Heart right ventricle (tissue), 16 donors: Measurements from ENCODE around the gene GMPPA. TPM values are rescaled to one million over a fixed set of nuclear protein-coding genes. Genes with fewer than 3 reads are reported as not detected.
A peak's percentile ranks its signal among the peaks of the same experiment; 100 is the strongest.

ENCODE experiments used
- ATAC-seq, 8 donors: fragments of 200-7000 bp; cut with Tn5 transposase; one replicate each; pipeline ENCODE4 v1.9.1; 2020; ENCODE audit warnings: mild to moderate bottlenecking in 8 of 8, moderate library complexity in 8 of 8, moderate number of reproducible peaks in 1 of 8
- DNase-seq, 2 donors: peaks; one replicate each; pipeline ENCODE4 v3.0.0-alpha.2; 2020
- H3K27ac ChIP-seq, 10 donors: fragments of 200-600 bp; sonication (generic) in 2 of 10; one replicate each; pipeline versions ENCODE4 v1.5.0 to v1.8.0; 2020 to 2022; ENCODE audit warnings: mild to moderate bottlenecking in 3 of 10
- H3K27me3 ChIP-seq, 7 donors: fragments of 200-600 bp; one replicate each; pipeline ENCODE4 v1.8.0; 2021 to 2022; ENCODE audit warnings: mild to moderate bottlenecking in 2 of 7
- H3K36me3 ChIP-seq, 9 donors: fragments of 200-600 bp; sonication (generic) in 1 of 9; one replicate each; pipeline versions ENCODE4 v1.5.0 to v1.8.0; 2020 to 2022; ENCODE audit warnings: mild to moderate bottlenecking in 2 of 9
- H3K4me1 ChIP-seq, 9 donors: fragments of 200-600 bp; sonication (generic) in 1 of 9; one replicate each; pipeline versions ENCODE4 v1.5.0 to v1.8.0; 2020 to 2022; ENCODE audit warnings: mild to moderate bottlenecking in 4 of 9
- H3K4me3 ChIP-seq, 10 donors: fragments of 200-600 bp; sonication (generic) in 2 of 10; one replicate each; pipeline versions ENCODE4 v1.5.0 to v1.8.0; 2020 to 2022; ENCODE audit warnings: mild to moderate bottlenecking in 7 of 10, moderate library complexity in 2 of 10
- H3K9me3 ChIP-seq, 11 donors: fragments of 200-600 bp in 10 of 11; sonication (generic) in 2 of 11; one replicate each; pipeline versions ENCODE4 v1.5.0 to v1.8.0; 2013 to 2022; ENCODE audit warnings: mild to moderate bottlenecking in 2 of 11, control low read depth in 1 of 11, moderate library complexity in 1 of 11
- CTCF ChIP-seq, 9 donors: fragments of 200-600 bp; sonication (generic) in 2 of 9; IDR thresholded peaks; one replicate each; pipeline versions ENCODE4 v1.5.0 to v1.8.0; 2021 to 2022; ENCODE audit warnings: antibody characterized with exemption in 9 of 9, mild to moderate bottlenecking in 5 of 9, moderate library complexity in 1 of 9
- WGBS, 2 donors: extraction: QIAGEN DNeasy Blood & Tissue Kit; methylation state at CpG; one replicate each; pipeline ENCODE4 v1.1.7; 2013; ENCODE audit warnings: inconsistent platforms in 1 of 2; 5-methylcytosine and 5-hydroxymethylcytosine counted together
- intact Hi-C, 10 donors: fragments of 100-400 bp; cut with DNase I; formaldehyde crosslinking; loops; one replicate each; pipeline versions ENCODE4 v1.11.1 to v1.14.2; 2022
- polyA plus RNA-seq, 2 donors: library from polyadenylated mRNA; stranded (reverse); fragments of 200-250 nt; gene quantifications; one replicate each; pipeline ENCODE4 v1.2.3, GENCODE V29; 2013
- total RNA-seq, 10 donors: library from RNA; stranded (reverse); fragmentation: NEBNext Ultra II Directional in 3 of 10; extraction: Animal tissue kit (Norgen Biotek cat#: 25700) in 3 of 10; gene quantifications; one replicate each; pipeline versions ENCODE4 v1.2.1 to v1.2.4, GENCODE V29; 2021 to 2023
- donor health status: Arrhythmogenic right ventricular cardiomyopathy.
- donor health status: ischemic (EF 13 %, LVEDD 7.1; RV severe dilation, severe dysfunction).
- donor health status: healthy with polysubstance abuse.
- donor health status: DM: no; HTN: yes; CAD: no.
- donor health status: DM: no; HTN: no; CAD: no.
- donor health status: ischemic (EF 25% LVEDD 6.9; RV normal size, moderate dysfunction).
- donor health status: ischemic (EF 25% LVEDD 5.7; RV mildly dilated, moderate dysfunction).
- donor health status: healthy.
- donor health status: DM: yes; HTN: yes; CAD: no.
- donor health status: Ischemic cardiomyopathy.
- donor health status: ischemic (EF 35%, LVEDD 5.7; RV mildly dilated, moderate dysfunction).
- donor health status: nonischemic (EF 11% LVEDD 7.7; RV severe dilation, severe dysfunction).
- donor health status: DM: yes; HTN: yes; CAD: no.
- donor health status: PGD.
- donor health status: ischemic (EF 29% LVEDD 5.4; RV normal size, mild dysfunction).
- donor health status: nonischemic (EF 23%, LVEDD 6.1; RV moderate dilation, normal function).

The GMPPA gene
- total and polyA plus RNA-seq, 12 donors, result 15.8 to 48.6 (median 22.1) TPM

GRCh38 chr2:219506802-219507526 lies 8.3 kb downstream of the GMPPA start:
- peaks cover 0 to 56% (median 31%) of the 10 kb centered on the region in 9 donors for H3K36me3 ChIP-seq
- H3K4me1 ChIP-seq, result peaks cover 0 to 37% (median 20%) of the 10 kb centered on the region in 9 donors
- no peaks in the 10 kb centered on the region for H3K9me3 ChIP-seq
- H3K4me3 ChIP-seq, result no peak overlapping the region
- DNase-seq, result no peak
- no peak overlapping the region for H3K27ac ChIP-seq
- H3K27me3 ChIP-seq, result peaks cover 0 to 33% (median 18%) of the 10 kb centered on the region in 7 donors
- no peak for ATAC-seq
- intact Hi-C loops, result no loop called here
- WGBS, 2 donors, result 76 to 80% methylated on average over 17 of the region's 17 CpGs
- TF ChIP-seq CTCF (IDR thresholded peaks at IDR 0.05), result no peak

- peak in 6 of 8 donors; percentile 22 to 51 (median 32) for ATAC-seq
- intact Hi-C loops, result no loop called here
Measured at GRCh38 chr2:219507581-219508443, 9.1 kb downstream of the GMPPA start.

GRCh38 chr2:219508444-219508734 lies 9.7 kb downstream of the GMPPA start:
- Histone ChIP-seq H3K9me3 (no peaks in the 10 kb centered on the region), H3K36me3 (peaks cover 0 to 42% (median 30%) of the 10 kb centered on the region in 9 donors), H3K27me3 (peaks cover 0 to 47% (median 33%) of the 10 kb centered on the region in 7 donors), H3K4me3 (no peak overlapping the region), H3K27ac (no peak overlapping the region), H3K4me1 (peaks cover 0 to 46% (median 20%) of the 10 kb centered on the region in 9 donors)
- 61 to 62% methylated on average over 4 of the region's 4 CpGs for WGBS, 2 donors
- no peak for TF ChIP-seq CTCF (IDR thresholded peaks at IDR 0.05)
- no peak for ATAC-seq
- no peak for DNase-seq
- intact Hi-C loops, result no loop called here

More at GRCh38 chr2:219507581-219508443, 9.1 kb downstream of the GMPPA start:
- Histone ChIP-seq H3K4me3 (no peak overlapping the region), H3K9me3 (no peaks in the 10 kb centered on the region), H3K36me3 (peaks cover 0 to 47% (median 31%) of the 10 kb centered on the region in 9 donors), H3K27me3 (peaks cover 0 to 42% (median 27%) of the 10 kb centered on the region in 7 donors), H3K4me1 (peaks cover 0 to 45% (median 20%) of the 10 kb centered on the region in 9 donors), H3K27ac (no peak overlapping the region)
- TF ChIP-seq CTCF (IDR thresholded peaks at IDR 0.05), result no peak
- no peak for DNase-seq
- 42 to 51% methylated on average over 8 of the region's 8 CpGs for WGBS, 2 donors

- H3K4me3 ChIP-seq, result peak overlapping the region in 1 of 10 donors; percentile 27
- H3K27me3 ChIP-seq, result peaks cover 0 to 55% (median 41%) of the 10 kb centered on the region in 7 donors
- H3K4me1 ChIP-seq, result peaks cover 2 to 52% (median 27%) of the 10 kb centered on the region in 9 donors
- TF ChIP-seq CTCF (IDR thresholded peaks at IDR 0.05), result no peak
- no peak for DNase-seq
- H3K27ac ChIP-seq, result no peak overlapping the region
- WGBS, 2 donors, result 9 to 15% methylated on average over 13 to 14 of the region's 14 CpGs
- intact Hi-C loops, result no loop called here
- H3K36me3 ChIP-seq, result peaks cover 0 to 34% (median 22%) of the 10 kb centered on the region in 9 donors
- ATAC-seq, result peak in 7 of 8 donors; percentile 2 to 18 (median 9)
- no peaks in the 10 kb centered on the region for H3K9me3 ChIP-seq
Measured at GRCh38 chr2:219508971-219509779, 10.5 kb downstream of the GMPPA start.
